Cortex of kidney (tissue), 1 donor: ENCODE measurements around the gene VTN.

Source experiments
- DNase-seq: peaks from one replicate; lab custom pipeline; 2025; lab: John Stamatoyannopoulos, UW

VTN gene

GRCh38 chr17:28395426-28395825 lies 25.3 kb upstream of the VTN start:
- DNase-seq, result no peak

- no peak for DNase-seq
Observed at GRCh38 chr17:28394337-28395116, 24.4 kb upstream of the VTN start.

- DNase-seq, result no peak
Observed at GRCh38 chr17:28392491-28392890, 22.4 kb upstream of the VTN start.

- DNase-seq, result no peak
Observed at GRCh38 chr17:28391401-28391800, 21.3 kb upstream of the VTN start.

- no peak for DNase-seq
Observed at GRCh38 chr17:28390984-28391383, 20.9 kb upstream of the VTN start.

- DNase-seq, result no peak
Observed at GRCh38 chr17:28390563-28390962, 20.5 kb upstream of the VTN start.

GRCh38 chr17:28390141-28390540 lies 20.0 kb upstream of the VTN start:
- no peak for DNase-seq

GRCh38 chr17:28388106-28388505 lies 18.0 kb upstream of the VTN start:
- no peak for DNase-seq

GRCh38 chr17:28386391-28386790 lies 16.3 kb upstream of the VTN start:
- no peak for DNase-seq

- no peak for DNase-seq
Observed at GRCh38 chr17:28385406-28385805, 15.3 kb upstream of the VTN start.

GRCh38 chr17:28385037-28385400 lies 14.9 kb upstream of the VTN start:
- no peak for DNase-seq

- DNase-seq, result no peak
Observed at GRCh38 chr17:28384281-28385036, 14.4 kb upstream of the VTN start.

- DNase-seq, result no peak
Observed at GRCh38 chr17:28381141-28381825, 11.2 kb upstream of the VTN start.

GRCh38 chr17:28379814-28380801 lies 10.0 kb upstream of the VTN start:
- DNase-seq, result no peak

- no peak for DNase-seq
Observed at GRCh38 chr17:28372945-28373274, 2.8 kb upstream of the VTN start.

- DNase-seq, result no peak
Observed at GRCh38 chr17:28372203-28372944, 2.3 kb upstream of the VTN start.

- DNase-seq, result no peak
Observed at GRCh38 chr17:28371245-28372202, 1.4 kb upstream of the VTN start, which contains the start of gene SARM1. Gene SARM1, plus strand, starts transcription at chr17:28371694. Its CDS starts 339 bp downstream, at chr17:28372033.

- no peak for DNase-seq
Observed at GRCh38 chr17:28370744-28371103, 617 bp upstream of the VTN start.

GRCh38 chr17:28369684-28370034 lies 448 bp downstream of the VTN start:
- no peak for DNase-seq
